ENCODE results near the gene HOPX. TPM values are rescaled to one million over a fixed set of nuclear protein-coding genes. Genes with fewer than 3 reads are reported as not detected.

Gene HOPX
- total and polyA plus RNA-seq, 2 experiments from 2014 or later: not detected

GRCh38 chr4:56705966-56706365 is 24.9 kb upstream of the HOPX start:
- H3K9me2 ChIP-seq (ENCODE audit: insufficient read depth): peaks cover 7% of the 10 kb centered on the region
- no peak overlapping the region for H3K27ac ChIP-seq (ENCODE audit: low read depth)
- H3K4me2 ChIP-seq: no peak overlapping the region
- H3K27ac Mint-ChIP-seq: no peak overlapping the region
- no peak overlapping the region for H3K4me3 Mint-ChIP-seq
- peaks cover 8% of the 10 kb centered on the region; the same call in 2 of the 3 replicates for H3K4me1 Mint-ChIP-seq
- no peaks in the 10 kb centered on the region for H3K27me3 Mint-ChIP-seq (ENCODE audit: insufficient read depth, low read depth, poor library complexity)
- peaks cover 9% of the 10 kb centered on the region; the same call in 1 of the 2 replicates for H3K4me1 ChIP-seq (ENCODE audit: insufficient read depth)
- H3F3A ChIP-seq (replicated peaks; ENCODE audit: low read depth): no peaks in the 10 kb centered on the region
- TF ChIP-seq ETS1 (IDR thresholded peaks at IDR 0.05): no peak
- no peak for TF ChIP-seq CREB1 (CRISPR knock-in tag; IDR thresholded peaks at IDR 0.05; ENCODE audit: low read depth)
- no peak for TF ChIP-seq ZNF114 (CRISPR knock-in tag; IDR thresholded peaks at IDR 0.05)
- TF ChIP-seq JUNB (IDR thresholded peaks at IDR 0.05; ENCODE audit: unreplicated experiment): no peak
- no peak for TF ChIP-seq REST (IDR thresholded peaks at IDR 0.05; ENCODE audit: unreplicated experiment)
- H3K79me2 ChIP-seq (replicated peaks; ENCODE audit: insufficient read depth): no peaks in the 10 kb centered on the region
- no peak for DNase-seq (ENCODE audit: low spot score)
- no peak overlapping the region for H2AFZ ChIP-seq
- peaks cover 5% of the 10 kb centered on the region; the same call in 1 of the 3 replicates for H3K36me3 Mint-ChIP-seq (ENCODE audit: low read depth)
- H3K4me3 ChIP-seq: no peak overlapping the region
- ATAC-seq: no peak
- no peaks in the 10 kb centered on the region for H4K20me1 ChIP-seq (replicated peaks; ENCODE audit: insufficient read depth)
- H3K27me3 ChIP-seq (ENCODE audit: insufficient read depth): no peaks in the 10 kb centered on the region
- no peaks in the 10 kb centered on the region for H3K36me3 ChIP-seq (ENCODE audit: insufficient read depth)
- peaks cover 7% of the 10 kb centered on the region for H3K9me3 Mint-ChIP-seq

GRCh38 chr4:56705334-56705733 is 24.2 kb upstream of the HOPX start:
- Histone ChIP-seq H4K20me1 (replicated peaks; ENCODE audit: insufficient read depth) (no peaks in the 10 kb centered on the region), H3K4me1 (ENCODE audit: insufficient read depth) (peaks cover 11% of the 10 kb centered on the region; the same call in 1 of the 2 replicates), H3K27ac (ENCODE audit: low read depth) (no peak overlapping the region), H3K27me3 (ENCODE audit: insufficient read depth) (no peaks in the 10 kb centered on the region), H3K4me2 (no peak overlapping the region), H3K79me2 (replicated peaks; ENCODE audit: insufficient read depth) (no peaks in the 10 kb centered on the region), H3K36me3 (ENCODE audit: insufficient read depth) (no peaks in the 10 kb centered on the region), H3F3A (replicated peaks; ENCODE audit: low read depth) (no peaks in the 10 kb centered on the region), H3K9me2 (ENCODE audit: insufficient read depth) (peaks cover 13% of the 10 kb centered on the region), H2AFZ (no peak overlapping the region), H3K4me3 (no peak overlapping the region)
- no peaks in the 10 kb centered on the region for H3K27me3 Mint-ChIP-seq (ENCODE audit: insufficient read depth, low read depth, poor library complexity)
- H3K4me3 Mint-ChIP-seq: no peak overlapping the region
- peaks cover 8% of the 10 kb centered on the region; the same call in 2 of the 3 replicates for H3K4me1 Mint-ChIP-seq
- 0 out of 3 replicates have a peak, but pooled peaks cover 2% of the 10 kb centered on the region for H3K36me3 Mint-ChIP-seq (ENCODE audit: low read depth)
- H3K27ac Mint-ChIP-seq: no peak overlapping the region
- DNase-seq (ENCODE audit: low spot score) (no peak), ATAC-seq (no peak)
- H3K9me3 Mint-ChIP-seq: peaks cover 2% of the 10 kb centered on the region
- no peak for TF ChIP-seq REST (IDR thresholded peaks at IDR 0.05; ENCODE audit: unreplicated experiment)
- TF ChIP-seq POLR2AphosphoS5 (IDR thresholded peaks at IDR 0.05; ENCODE audit: low read depth): no peak
- TF ChIP-seq CREB1 (CRISPR knock-in tag; IDR thresholded peaks at IDR 0.05; ENCODE audit: low read depth): no peak
- TF ChIP-seq EZH2 (IDR thresholded peaks at IDR 0.05; ENCODE audit: low read depth, unreplicated experiment): no peak
- no peak for TF ChIP-seq CTCF (conservative IDR thresholded peaks at IDR 0.05; ENCODE audit: low read depth in 2 of 2)
- no peak for TF ChIP-seq ZNF114 (CRISPR knock-in tag; IDR thresholded peaks at IDR 0.05)
- no peak for TF ChIP-seq NANOG (IDR thresholded peaks at IDR 0.05; ENCODE audit: borderline replicate concordance)
- no peak for TF ChIP-seq EZH2phosphoT487 (IDR thresholded peaks at IDR 0.05; ENCODE audit: unreplicated experiment)
- TF ChIP-seq ETS1 (IDR thresholded peaks at IDR 0.05): no peak
